GM23338 (cell line): ENCODE data around the gene ARHGEF11. TPM values are rescaled to one million over a fixed set of nuclear protein-coding genes. Genes with fewer than 3 reads are reported as not detected.

Experiments used
- ATAC-seq: fragments of 200-7000 bp; cut with Tn5 transposase; 3 replicates; pipeline ENCODE4 v1.9.1; 2020
- DNase-seq: peaks from one replicate; pipeline ENCODE4 v3.0.0-alpha.2; 2015; ENCODE audit warnings: low spot score
- H2AFZ ChIP-seq: fragments of 200-600 bp; sonication (generic); 2 replicates; pipeline ENCODE4 v1.8.0; 2016; ENCODE audit warnings: antibody characterized with exemption, mild to moderate bottlenecking, moderate library complexity
- H3F3A ChIP-seq: fragments of 200-600 bp; sonication (generic); replicated peaks from 2 replicates; pipeline ENCODE4 v1.8.0; 2017; ENCODE audit warnings: antibody characterized with exemption, mixed run types, low read depth
- H3K27ac ChIP-seq: fragments of 200-600 bp; sonication (generic); 2 replicates; pipeline ENCODE4 v1.6.1; 2016; ENCODE audit warnings: low read depth
- H3K27me3 ChIP-seq: fragments of 200-600 bp; sonication (generic); 2 replicates; pipeline ENCODE4 v1.8.0; 2016; ENCODE audit warnings: mild to moderate bottlenecking, mixed run types, moderate library complexity; ENCODE audit not compliant: insufficient read depth
- H3K36me3 ChIP-seq: fragments of 200-600 bp; sonication (generic); 2 replicates; pipeline ENCODE4 v1.8.0; 2016; ENCODE audit warnings: mild to moderate bottlenecking; ENCODE audit not compliant: insufficient read depth
- H3K4me1 ChIP-seq: fragments of 200-600 bp; sonication (generic); 2 replicates; pipeline ENCODE4 v1.8.0; 2016; ENCODE audit warnings: mild to moderate bottlenecking, moderate library complexity; ENCODE audit not compliant: insufficient read depth
- H3K4me2 ChIP-seq: fragments of 200-600 bp; sonication (generic); 2 replicates; pipeline ENCODE4 v1.7.1; 2017; ENCODE audit warnings: mixed run types
- H3K4me3 ChIP-seq: fragments of 200-600 bp; sonication (generic); 2 replicates; pipeline ENCODE4 v1.6.1; 2016; ENCODE audit warnings: mixed run types
- H3K79me2 ChIP-seq: fragments of 200-600 bp; sonication (generic); replicated peaks from 2 replicates; pipeline ENCODE4 v1.8.0; 2017; ENCODE audit warnings: mild to moderate bottlenecking; ENCODE audit not compliant: insufficient read depth
- H3K9me2 ChIP-seq: fragments of 200-600 bp; sonication (generic); 2 replicates; pipeline ENCODE4 v1.8.0; 2017; ENCODE audit not compliant: insufficient read depth
- H4K20me1 ChIP-seq: fragments of 200-600 bp; sonication (generic); replicated peaks from 2 replicates; pipeline ENCODE4 v1.8.0; 2017; ENCODE audit warnings: mild to moderate bottlenecking; ENCODE audit not compliant: insufficient read depth
- H3K27ac Mint-ChIP-seq: 2 replicates; pipeline ENCODE4 v1.8.0; 2020; ENCODE audit warnings: inconsistent platforms, mild to moderate bottlenecking, moderate library complexity, mixed read lengths
- H3K27me3 Mint-ChIP-seq: 3 replicates; pipeline ENCODE4 v1.8.0; 2022; ENCODE audit warnings: low read depth, mild to moderate bottlenecking, moderate library complexity, mixed read lengths, inconsistent platforms; ENCODE audit not compliant: insufficient read depth, poor library complexity
- H3K36me3 Mint-ChIP-seq: 3 replicates; pipeline ENCODE4 v1.8.0; 2021; ENCODE audit warnings: low read depth, mild to moderate bottlenecking, inconsistent platforms, moderate library complexity, mixed read lengths
- H3K4me1 Mint-ChIP-seq: 3 replicates; pipeline ENCODE4 v1.8.0; 2020; ENCODE audit warnings: mild to moderate bottlenecking, inconsistent platforms, mixed read lengths
- H3K4me3 Mint-ChIP-seq: 3 replicates; pipeline ENCODE4 v1.8.0; 2021; ENCODE audit warnings: moderate library complexity, mild to moderate bottlenecking, inconsistent platforms, mixed read lengths
- H3K9me3 Mint-ChIP-seq: 3 replicates; pipeline ENCODE4 v1.8.0; 2020; ENCODE audit warnings: moderate library complexity, mild to moderate bottlenecking, inconsistent platforms, mixed read lengths
- ETS1 ChIP-seq: IDR thresholded peaks from 2 replicates; pipeline ENCODE4 v1.6.1; 2016; ENCODE audit warnings: antibody characterized with exemption
- JUNB ChIP-seq: IDR thresholded peaks from one replicate; pipeline ENCODE4 v1.6.1; 2016; ENCODE audit warnings: antibody characterized with exemption; ENCODE audit not compliant: unreplicated experiment
- NANOG ChIP-seq: IDR thresholded peaks from 2 replicates; pipeline ENCODE4 v1.6.1; 2016; ENCODE audit warnings: antibody characterized with exemption, borderline replicate concordance
- POLR2AphosphoS5 ChIP-seq: IDR thresholded peaks from 2 replicates; pipeline ENCODE4 v1.6.1; 2016; ENCODE audit warnings: antibody characterized with exemption, low read depth
- REST ChIP-seq: IDR thresholded peaks from one replicate; pipeline ENCODE4 v1.6.1; 2018; ENCODE audit warnings: antibody characterized with exemption; ENCODE audit not compliant: unreplicated experiment
- ZNF114 ChIP-seq: fragments of 250-450 bp; sonication (Bioruptor Pico); IDR thresholded peaks from 2 replicates; pipeline ENCODE4 v1.5.0; 2020; ENCODE audit warnings: mild to moderate bottlenecking, moderate library complexity
- ZNF462 ChIP-seq: fragments of 250-450 bp; sonication (Bioruptor Pico); IDR thresholded peaks from 2 replicates; pipeline ENCODE4 v1.5.0; 2020; ENCODE audit warnings: mild to moderate bottlenecking, moderate library complexity
- polyA plus RNA-seq: library from polyadenylated mRNA; unstranded; fragments of >200 nt; fragmentation: Nextera tagmentation; extraction: Ambion mirVana; gene quantifications from 2 replicates; pipeline ENCODE4 v1.2.1, GENCODE V29; 2016
- total RNA-seq: library from RNA; depleted of rRNA; stranded (reverse); fragments of >200 nt; shearing (Covaris generic); gene quantifications from 2 replicates; pipeline ENCODE4 v1.2.3, GENCODE V29; 2014

Gene ARHGEF11
- total and polyA plus RNA-seq, 2 experiments from 2014 or later: 12.3 to 33.7 TPM

- H3K9me2 ChIP-seq: no peaks in the 10 kb centered on the region
- TF ChIP-seq ZNF462 (no peak), JUNB (no peak), ZNF114 (CRISPR knock-in tag) (no peak), POLR2AphosphoS5 (no peak), NANOG (no peak), ETS1 (no peak), REST (no peak)
- peaks cover under 1% of the 10 kb centered on the region; the same call in 1 of the 2 replicates for H3K27me3 ChIP-seq
- H3K36me3 ChIP-seq: no peaks in the 10 kb centered on the region
- DNase-seq (no peak), ATAC-seq (no peak)
- H3K27me3 Mint-ChIP-seq: peaks cover 17% of the 10 kb centered on the region
- H3K36me3 Mint-ChIP-seq: no peaks in the 10 kb centered on the region
- H4K20me1 ChIP-seq: no peaks in the 10 kb centered on the region; the same call in 1 of the 2 replicates
- no peak overlapping the region for H2AFZ ChIP-seq
- peaks cover 27% of the 10 kb centered on the region for H3K4me1 Mint-ChIP-seq
- no peak overlapping the region for H3K27ac ChIP-seq
- no peak overlapping the region for H3K4me2 ChIP-seq
- H3K4me1 ChIP-seq: 0 out of 2 replicates have a peak, but pooled peaks cover 3% of the 10 kb centered on the region
- H3F3A ChIP-seq: no peaks in the 10 kb centered on the region
- no peak overlapping the region; the same call in 2 of the 3 replicates for H3K4me3 Mint-ChIP-seq
- H3K4me3 ChIP-seq: no peak overlapping the region
- H3K79me2 ChIP-seq: no peaks in the 10 kb centered on the region
- H3K9me3 Mint-ChIP-seq: no peaks in the 10 kb centered on the region
- no peak overlapping the region for H3K27ac Mint-ChIP-seq
Measured at GRCh38 chr1:156900896-156901589, 144.5 kb downstream of the ARHGEF11 start.
